Gastroesophageal sphincter (tissue), 4 donors: Measurements from ENCODE around the gene CYRIA. TPM values are rescaled to one million over a fixed set of nuclear protein-coding genes. Genes with fewer than 3 reads are reported as not detected.

Experiments
- ATAC-seq: fragments of 150-250 bp; one replicate; pipeline ENCODE4 v1.9.1; 2016; ENCODE audit warnings: mild to moderate bottlenecking, moderate library complexity
- H3K27ac ChIP-seq, 4 donors: fragments of 200-600 bp; sonication (generic) in 3 of 4; 1 replicate in 3 of 4; 2 replicates in 1 of 4; pipeline ENCODE4 v1.5.1; 2016 to 2019
- H3K27me3 ChIP-seq: fragments of 200-600 bp; sonication (generic); one replicate; pipeline ENCODE4 v1.5.1; 2019
- H3K36me3 ChIP-seq, 2 donors: fragments of 200-600 bp; sonication (generic); one replicate each; pipeline ENCODE4 v1.5.1; 2019; ENCODE audit warnings: control low read depth in 1 of 2
- H3K4me1 ChIP-seq, 3 donors: fragments of 200-600 bp; sonication (generic); 1 replicate in 2 of 3; 2 replicates in 1 of 3; pipeline ENCODE4 v1.5.1; 2016 to 2019; ENCODE audit warnings: control low read depth in 2 of 3
- H3K4me3 ChIP-seq, 2 donors: fragments of 200-600 bp; sonication (generic); one replicate each; pipeline ENCODE4 v1.5.1; 2019; ENCODE audit warnings: mild to moderate bottlenecking in 1 of 2, moderate library complexity in 1 of 2
- H3K9me3 ChIP-seq, 3 donors: fragments of 200-600 bp; sonication (generic); one replicate each; pipeline ENCODE4 v1.5.1; 2017 to 2019; ENCODE audit warnings: control low read depth in 2 of 3
- EP300 ChIP-seq: sonication (generic); formaldehyde crosslinking; IDR thresholded peaks from one replicate; pipeline ENCODE4 v1.6.1; 2017; ENCODE audit warnings: antibody characterized with exemption, mild to moderate bottlenecking
- POLR2A ChIP-seq, 2 donors: fragments of 450-650 bp; IDR thresholded peaks; one replicate each; pipeline ENCODE4 v1.6.1; 2017; ENCODE audit warnings: antibody characterized with exemption in 2 of 2, mild to moderate bottlenecking in 2 of 2, moderate library complexity in 1 of 2
- POLR2AphosphoS5 ChIP-seq: sonication (generic); formaldehyde crosslinking; IDR thresholded peaks from one replicate; pipeline ENCODE4 v1.6.1; 2017; ENCODE audit warnings: antibody characterized with exemption
- WGBS, 2 donors: methylation state at CpG; one replicate each; pipeline ENCODE4 v1.1.5; 2018; ENCODE audit warnings: low coverage in 1 of 2; 5-methylcytosine and 5-hydroxymethylcytosine counted together
- total RNA-seq, 4 donors: library from RNA; depleted of rRNA; stranded (reverse); fragments of >200 nt; gene quantifications; one replicate each; pipeline ENCODE4 v1.1.0, GENCODE V29; 2016
- TF ChIP-seq, protein P1 (sequence below), 4 experiments: fragments of 200-600 bp in 2 of 4; fragments of 450-650 bp in 2 of 4; sonication (generic) in 1 of 4; IDR thresholded peaks; one replicate each; pipeline ENCODE4 v1.5.1; 2017 to 2019; ENCODE audit warnings: antibody characterized with exemption in 4 of 4, mild to moderate bottlenecking in 2 of 4, moderate library complexity in 2 of 4

CYRIA gene
- total RNA-seq, 4 donors from 2014 or later, result 9.3 to 20.7 (median 13.4) TPM

DNA sequence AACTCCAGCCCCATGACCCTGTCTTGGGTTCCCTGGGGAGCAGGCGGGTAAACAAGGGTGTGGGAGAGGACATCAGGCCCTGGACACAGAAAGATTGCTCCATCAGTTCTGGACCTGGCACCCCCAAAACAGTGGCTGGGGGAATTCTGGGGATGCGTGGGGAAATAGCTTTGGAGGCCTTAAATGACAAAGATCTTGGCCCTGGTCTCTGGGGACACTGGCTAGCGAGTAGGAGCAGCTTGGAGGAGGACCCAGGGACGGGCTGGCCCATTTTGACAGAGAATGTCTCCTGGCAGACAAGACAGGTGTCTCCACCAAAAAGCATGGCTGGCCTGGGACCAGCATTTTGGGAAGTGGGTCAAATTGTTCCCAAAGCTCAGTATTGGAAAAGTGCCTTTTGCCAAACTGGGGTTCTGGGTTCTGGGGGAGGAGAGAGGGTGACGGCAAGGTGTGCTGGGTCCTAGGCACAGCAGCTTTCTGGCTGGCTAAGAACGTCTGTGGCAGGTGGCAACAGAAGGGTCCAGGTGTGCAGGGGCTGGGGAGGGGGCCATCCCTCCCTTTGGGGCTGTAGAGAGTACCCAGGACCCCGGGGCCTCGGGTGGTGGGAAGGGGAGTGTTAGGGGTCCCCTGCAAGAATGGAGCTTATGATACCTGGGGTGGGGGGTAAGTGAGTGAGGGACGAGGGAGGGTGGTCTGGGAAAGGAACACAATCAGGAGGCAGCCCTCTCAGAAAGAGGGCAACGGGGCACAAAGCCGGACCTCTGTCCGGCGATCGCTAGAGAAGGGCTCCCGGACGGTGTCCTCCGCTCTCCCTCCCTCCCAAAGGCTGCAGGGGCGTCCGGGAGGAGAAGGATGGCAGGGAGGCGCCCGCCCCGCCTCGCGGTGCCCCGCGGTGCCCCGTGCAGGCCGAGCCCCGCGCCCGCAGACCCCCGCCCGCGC lies 556 bp downstream of the CYRIA start:
- Histone ChIP-seq H3K4me3 (peak overlapping the region; percentile 74 to 76), H3K27ac (peak overlapping the region; percentile 16 to 84 (median 79)), H3K4me1 (peaks cover 3 to 63% (median 14%) of the 10 kb centered on the region in 3 donors), H3K27me3 (no peaks in the 10 kb centered on the region), H3K36me3 (no peaks in the 10 kb centered on the region), H3K9me3 (no peaks in the 10 kb centered on the region)
- WGBS, 2 donors, result 30 to 60% methylated on average over 1 to 4 of the region's 34 CpGs
- TF ChIP-seq POLR2AphosphoS5 (no peak), EP300 (no peak), POLR2A (IDR thresholded peaks at IDR 0.05) (no peak)
- TF ChIP-seq, protein P1, sequence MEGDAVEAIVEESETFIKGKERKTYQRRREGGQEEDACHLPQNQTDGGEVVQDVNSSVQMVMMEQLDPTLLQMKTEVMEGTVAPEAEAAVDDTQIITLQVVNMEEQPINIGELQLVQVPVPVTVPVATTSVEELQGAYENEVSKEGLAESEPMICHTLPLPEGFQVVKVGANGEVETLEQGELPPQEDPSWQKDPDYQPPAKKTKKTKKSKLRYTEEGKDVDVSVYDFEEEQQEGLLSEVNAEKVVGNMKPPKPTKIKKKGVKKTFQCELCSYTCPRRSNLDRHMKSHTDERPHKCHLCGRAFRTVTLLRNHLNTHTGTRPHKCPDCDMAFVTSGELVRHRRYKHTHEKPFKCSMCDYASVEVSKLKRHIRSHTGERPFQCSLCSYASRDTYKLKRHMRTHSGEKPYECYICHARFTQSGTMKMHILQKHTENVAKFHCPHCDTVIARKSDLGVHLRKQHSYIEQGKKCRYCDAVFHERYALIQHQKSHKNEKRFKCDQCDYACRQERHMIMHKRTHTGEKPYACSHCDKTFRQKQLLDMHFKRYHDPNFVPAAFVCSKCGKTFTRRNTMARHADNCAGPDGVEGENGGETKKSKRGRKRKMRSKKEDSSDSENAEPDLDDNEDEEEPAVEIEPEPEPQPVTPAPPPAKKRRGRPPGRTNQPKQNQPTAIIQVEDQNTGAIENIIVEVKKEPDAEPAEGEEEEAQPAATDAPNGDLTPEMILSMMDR (IDR thresholded peaks at IDR 0.05), result no peak
- peak; percentile 62 for ATAC-seq

DNA sequence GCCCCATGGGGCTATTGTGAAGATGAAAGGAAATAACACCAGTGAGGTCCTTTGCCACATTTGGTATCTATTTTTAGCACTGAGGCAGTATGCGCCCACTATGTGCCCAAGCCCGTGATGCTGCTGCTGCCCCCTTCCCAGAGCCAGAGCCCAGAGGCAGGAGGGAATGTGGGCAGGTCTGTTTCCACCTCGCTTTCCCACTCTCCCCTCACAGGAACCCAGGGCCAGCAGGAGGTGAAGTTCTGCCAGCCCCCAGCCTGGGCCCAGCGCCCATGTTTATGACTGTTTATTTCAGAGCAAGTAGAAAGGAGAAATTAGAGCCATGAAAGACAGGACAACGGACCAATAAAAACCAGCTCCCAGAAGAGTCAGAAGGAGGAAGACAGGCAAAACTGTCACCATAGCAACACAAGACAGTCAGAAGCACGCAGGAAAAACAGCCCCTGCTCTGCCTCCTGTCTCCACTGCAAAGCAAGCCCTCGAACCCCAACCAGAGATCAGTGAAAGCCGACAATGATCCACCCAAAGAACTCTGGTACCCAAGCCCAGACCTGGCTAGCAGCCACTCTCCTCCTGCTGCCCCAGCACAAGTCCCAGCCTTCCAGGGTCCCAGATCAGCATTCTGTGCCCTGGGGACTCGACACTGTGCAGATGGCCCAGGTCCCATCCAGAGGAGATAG lies 1.4 kb downstream of the CYRIA start:
- 7 to 11% methylated on average over 4 to 7 of the region's 9 CpGs for WGBS, 2 donors
- Histone ChIP-seq H3K27ac (peak overlapping the region; percentile 25 to 84 (median 79)), H3K4me3 (peak overlapping the region; percentile 74 to 76), H3K36me3 (no peaks in the 10 kb centered on the region), H3K9me3 (no peaks in the 10 kb centered on the region), H3K4me1 (peaks cover 3 to 70% (median 16%) of the 10 kb centered on the region in 3 donors), H3K27me3 (no peaks in the 10 kb centered on the region)
- ATAC-seq, result peak; percentile 71
- TF ChIP-seq EP300 (no peak), POLR2AphosphoS5 (no peak), POLR2A (IDR thresholded peaks at IDR 0.05) (no peak)
- TF ChIP-seq, protein P1 (IDR thresholded peaks at IDR 0.05), result no peak

DNA sequence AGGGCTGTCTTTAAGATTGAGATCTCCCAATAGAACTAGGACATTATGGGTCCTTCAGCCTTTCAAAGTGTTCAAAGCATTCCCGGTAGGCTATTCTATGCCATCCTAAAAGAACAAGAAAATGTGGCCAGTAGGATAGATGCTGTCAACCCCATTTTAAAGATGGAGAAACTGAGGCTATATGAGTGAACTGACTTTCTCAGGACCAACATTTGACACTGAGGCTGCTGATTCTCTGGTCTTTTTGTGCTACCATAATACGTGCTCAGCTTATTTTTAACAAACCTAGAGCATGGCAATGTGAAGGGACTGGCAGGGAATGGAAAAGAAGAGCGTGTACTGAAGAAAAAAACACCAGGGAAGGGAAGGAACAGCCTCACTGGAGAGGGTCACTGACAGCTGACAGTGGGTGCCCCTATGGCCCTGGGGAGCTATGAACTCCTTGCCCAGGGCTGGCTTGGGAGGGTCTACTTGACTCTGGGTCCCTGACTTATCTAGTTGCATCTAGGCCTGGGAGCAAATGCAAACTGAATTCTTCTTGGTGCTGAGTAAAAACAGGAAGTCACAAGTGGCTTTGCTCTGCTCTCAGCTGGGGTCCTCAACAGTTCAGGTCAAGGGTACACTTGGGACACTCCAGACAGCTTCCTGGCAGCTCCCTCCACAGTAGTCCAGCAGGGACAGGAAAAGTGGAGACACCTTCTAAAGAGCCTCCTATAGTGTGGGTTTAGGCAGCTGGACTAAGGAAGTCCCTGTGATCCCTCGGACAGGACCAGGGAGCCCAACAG lies 2.3 kb downstream of the CYRIA start:
- TF ChIP-seq, protein P1 (IDR thresholded peaks at IDR 0.05), result no peak
- TF ChIP-seq POLR2A (IDR thresholded peaks at IDR 0.05), result no peak
- no peak for TF ChIP-seq EP300
- no peak for TF ChIP-seq POLR2AphosphoS5
- ATAC-seq, result no peak
- Histone ChIP-seq H3K36me3 (no peaks in the 10 kb centered on the region), H3K4me1 (peaks cover 3 to 79% (median 25%) of the 10 kb centered on the region in 3 donors), H3K9me3 (no peaks in the 10 kb centered on the region), H3K27me3 (no peaks in the 10 kb centered on the region), H3K27ac (peak overlapping the region in 3 of 4 donors; percentile 78 to 84 (median 80)), H3K4me3 (no peak overlapping the region)
- 80 to 84% methylated on average over 3 of the region's 4 CpGs for WGBS, 2 donors

DNA sequence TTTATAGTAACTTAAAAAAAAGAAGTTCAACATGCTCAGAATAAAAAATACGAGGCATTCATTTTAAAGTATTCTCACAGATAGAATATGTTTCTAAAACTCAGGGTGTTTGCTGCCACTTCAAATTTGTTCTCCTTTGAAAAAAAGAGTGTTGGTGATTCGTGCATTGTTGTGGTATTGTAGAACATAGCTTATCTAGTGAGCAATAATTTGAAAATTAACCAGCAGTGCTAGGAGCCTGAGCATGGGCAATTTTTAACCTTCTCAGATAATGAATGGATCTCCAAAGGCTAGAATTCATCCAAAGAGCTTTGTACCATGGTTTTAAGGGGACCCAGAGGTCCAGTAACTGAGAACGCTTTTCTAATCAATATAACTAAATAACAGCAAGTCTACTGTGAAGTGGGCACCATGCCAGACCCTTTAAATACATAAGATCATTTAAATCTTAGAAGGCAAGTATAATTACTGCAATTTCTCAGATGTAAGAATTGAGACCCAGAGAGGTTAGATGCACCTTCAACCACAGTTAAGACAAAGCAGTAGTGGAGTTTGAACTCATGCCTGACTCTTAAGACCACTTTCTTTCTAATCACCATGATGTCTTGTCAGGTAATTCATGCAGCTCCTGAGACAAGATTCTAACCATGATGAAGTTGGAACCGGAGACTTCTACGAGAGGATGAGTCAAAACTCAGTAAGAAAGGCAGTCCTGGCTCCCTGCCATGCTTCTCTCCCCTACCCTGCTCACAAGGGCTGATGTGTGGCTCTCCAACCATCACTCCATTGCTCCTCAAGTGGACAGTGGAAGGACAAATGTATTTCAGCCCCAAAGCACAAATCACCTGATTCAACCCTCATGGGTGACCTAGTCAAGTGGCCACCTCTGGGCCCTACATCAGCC lies 3.4 kb downstream of the CYRIA start:
- no peak for TF ChIP-seq POLR2AphosphoS5
- TF ChIP-seq, protein P1 (IDR thresholded peaks at IDR 0.05), result no peak
- TF ChIP-seq POLR2A (IDR thresholded peaks at IDR 0.05), result no peak
- no peak for TF ChIP-seq EP300
- H3K4me1 ChIP-seq, result peaks cover 3 to 90% (median 35%) of the 10 kb centered on the region in 3 donors
- H3K36me3 ChIP-seq, result no peaks in the 10 kb centered on the region
- H3K27ac ChIP-seq, result peak overlapping the region in 2 of 4 donors; percentile 27 to 28
- H3K4me3 ChIP-seq, result no peak overlapping the region
- ATAC-seq, result no peak
- H3K27me3 ChIP-seq, result no peaks in the 10 kb centered on the region
- H3K9me3 ChIP-seq, result no peaks in the 10 kb centered on the region
- WGBS, 2 donors, result 54 to 61% methylated on average over 5 of the region's 5 CpGs
